Rectal smooth muscle tissue (tissue), 1 donor: ENCODE measurements around the gene CHI3L1.

Experiments used
- H3K27ac ChIP-seq: one replicate; pipeline ENCODE4 v1.7.0; 2013; ENCODE audit warnings: low read depth, low read length, inconsistent platforms
- H3K27me3 ChIP-seq: one replicate; pipeline ENCODE4 v1.7.0; 2013; ENCODE audit warnings: low read length; ENCODE audit not compliant: control insufficient read depth, insufficient read depth
- H3K36me3 ChIP-seq: one replicate; pipeline ENCODE4 v1.7.0; 2013; ENCODE audit warnings: low read length; ENCODE audit not compliant: control insufficient read depth, insufficient read depth
- H3K4me1 ChIP-seq: one replicate; pipeline ENCODE4 v1.7.0; 2013; ENCODE audit warnings: low read length; ENCODE audit not compliant: control insufficient read depth, insufficient read depth
- H3K4me3 ChIP-seq: one replicate; pipeline ENCODE4 v1.7.0; 2013; ENCODE audit warnings: low read length
- H3K9ac ChIP-seq: one replicate; pipeline ENCODE4 v1.7.0; 2013; ENCODE audit warnings: low read length

The CHI3L1 gene

GRCh38 chr1:203158960-203159665 lies 27.4 kb downstream of the CHI3L1 start:
- Histone ChIP-seq H3K27me3 (no peaks in the 10 kb centered on the region), H3K9ac (no peak overlapping the region), H3K27ac (no peak overlapping the region), H3K4me1 (no peaks in the 10 kb centered on the region), H3K36me3 (no peaks in the 10 kb centered on the region), H3K4me3 (no peak overlapping the region)

GRCh38 chr1:203158423-203158822 lies 28.1 kb downstream of the CHI3L1 start:
- H3K4me1 ChIP-seq, result no peaks in the 10 kb centered on the region
- H3K9ac ChIP-seq, result no peak overlapping the region

GRCh38 chr1:203156280-203156679 lies 30.2 kb downstream of the CHI3L1 start:
- H3K36me3 ChIP-seq, result no peaks in the 10 kb centered on the region
- H3K27ac ChIP-seq, result no peak overlapping the region
- no peaks in the 10 kb centered on the region for H3K4me1 ChIP-seq
- H3K4me3 ChIP-seq, result no peak overlapping the region
- no peaks in the 10 kb centered on the region for H3K27me3 ChIP-seq
- H3K9ac ChIP-seq, result no peak overlapping the region

More at GRCh38 chr1:203158423-203158822, 28.1 kb downstream of the CHI3L1 start:
- Histone ChIP-seq H3K27me3 (no peaks in the 10 kb centered on the region), H3K27ac (no peak overlapping the region), H3K36me3 (no peaks in the 10 kb centered on the region), H3K4me3 (no peak overlapping the region)

- no peak overlapping the region for H3K27ac ChIP-seq
- no peaks in the 10 kb centered on the region for H3K4me1 ChIP-seq
- no peak overlapping the region for H3K4me3 ChIP-seq
- no peak overlapping the region for H3K9ac ChIP-seq
- no peaks in the 10 kb centered on the region for H3K27me3 ChIP-seq
- H3K36me3 ChIP-seq, result no peaks in the 10 kb centered on the region
These were observed 32.3 kb downstream of the CHI3L1 start for GRCh38 chr1:203153989-203154821.

DNA sequence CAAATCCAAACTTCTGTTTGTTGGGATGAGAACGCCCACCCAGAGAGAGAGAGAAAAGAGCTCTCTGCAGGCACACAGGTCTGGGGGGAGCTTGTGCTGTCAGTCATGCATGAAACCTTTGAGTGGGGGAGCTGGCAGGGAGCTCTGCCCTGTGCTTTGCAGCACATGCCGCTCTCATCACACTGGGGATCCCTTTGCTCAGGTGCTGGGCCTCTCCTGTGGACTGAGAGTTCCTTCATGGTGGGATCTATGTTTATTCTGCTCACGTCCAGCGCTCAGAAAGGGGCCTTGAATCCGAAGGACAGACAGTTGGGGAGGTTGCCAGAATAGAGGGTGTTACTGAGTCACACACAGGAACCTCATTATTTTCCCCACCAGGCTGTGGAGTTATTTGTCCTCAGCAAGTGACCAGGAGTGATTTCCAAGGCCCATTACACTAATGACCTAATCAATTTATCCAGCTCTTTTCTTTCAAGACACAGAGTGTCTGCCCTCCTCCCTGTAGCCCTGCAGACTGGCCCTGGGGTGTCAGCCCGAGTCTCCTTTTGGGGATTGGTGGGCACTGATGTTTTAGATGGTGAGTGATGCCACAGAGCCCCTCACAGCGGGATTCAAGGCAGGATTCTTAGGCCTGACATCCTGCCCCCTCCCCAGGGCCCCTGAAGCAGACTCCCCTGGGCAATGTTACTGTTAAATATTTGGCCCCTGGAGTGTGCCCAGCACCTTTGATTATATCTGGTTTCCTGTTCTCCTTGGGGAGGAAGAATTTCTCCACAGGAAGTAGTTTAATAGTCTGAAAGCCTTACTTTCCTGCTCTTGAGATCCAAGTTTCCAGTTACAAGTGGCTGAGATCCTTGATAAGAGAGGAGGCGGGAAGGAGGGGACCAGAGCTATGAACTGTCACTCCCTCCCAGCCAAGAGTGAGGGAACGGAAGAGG lies 33.2 kb downstream of the CHI3L1 start:
- no peaks in the 10 kb centered on the region for H3K27me3 ChIP-seq
- H3K9ac ChIP-seq, result no peak overlapping the region

DNA sequence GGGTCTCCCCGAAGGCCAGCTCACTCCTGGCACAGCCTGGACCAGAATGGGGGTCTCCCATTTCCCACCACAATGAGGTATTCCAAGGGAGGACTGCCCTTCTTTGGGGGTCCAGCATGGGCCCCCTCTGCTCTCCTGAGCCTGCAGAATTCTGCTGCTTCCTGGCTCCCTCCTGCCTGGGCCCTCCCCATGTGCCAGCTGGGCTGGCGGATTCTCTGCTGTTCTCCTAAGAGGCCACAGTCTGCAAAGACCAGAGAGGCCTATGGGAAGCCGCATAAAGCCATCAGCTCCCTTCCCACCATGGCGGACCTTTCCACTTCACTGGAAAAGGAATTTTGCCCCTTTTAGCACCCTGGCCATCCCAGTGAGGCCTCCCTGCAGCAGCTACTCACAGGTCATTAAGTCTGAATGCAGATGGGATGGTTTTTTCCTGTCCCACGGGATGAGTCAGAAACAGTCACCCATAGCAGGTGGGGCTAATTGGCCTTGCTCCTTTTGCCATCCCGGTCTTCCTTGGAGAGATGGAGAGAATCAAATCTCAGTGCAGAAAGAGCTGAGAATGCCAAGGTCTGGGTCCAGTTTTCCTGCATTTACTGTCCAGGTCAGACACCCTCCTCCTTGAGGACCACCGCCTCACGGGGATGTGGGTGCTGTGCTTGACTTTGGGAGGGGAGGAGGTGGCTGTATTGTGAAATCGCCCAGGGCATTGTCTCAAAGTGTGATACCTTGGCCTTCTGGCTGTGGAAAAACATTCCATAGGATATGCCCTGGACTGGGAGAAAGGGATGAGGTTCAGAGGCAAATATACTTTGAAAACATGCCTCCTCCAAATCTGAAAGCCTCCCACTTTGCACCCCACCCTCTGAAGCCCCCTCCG lies 34.1 kb downstream of the CHI3L1 start:
- Histone ChIP-seq H3K27me3 (no peaks in the 10 kb centered on the region), H3K27ac (no peak overlapping the region), H3K4me1 (no peaks in the 10 kb centered on the region), H3K4me3 (no peak overlapping the region), H3K36me3 (no peaks in the 10 kb centered on the region), H3K9ac (no peak overlapping the region)

More for the DNA sequence above, 33.2 kb downstream of the CHI3L1 start:
- Histone ChIP-seq H3K36me3 (no peaks in the 10 kb centered on the region), H3K4me1 (no peaks in the 10 kb centered on the region), H3K27ac (no peak overlapping the region), H3K4me3 (no peak overlapping the region)

DNA sequence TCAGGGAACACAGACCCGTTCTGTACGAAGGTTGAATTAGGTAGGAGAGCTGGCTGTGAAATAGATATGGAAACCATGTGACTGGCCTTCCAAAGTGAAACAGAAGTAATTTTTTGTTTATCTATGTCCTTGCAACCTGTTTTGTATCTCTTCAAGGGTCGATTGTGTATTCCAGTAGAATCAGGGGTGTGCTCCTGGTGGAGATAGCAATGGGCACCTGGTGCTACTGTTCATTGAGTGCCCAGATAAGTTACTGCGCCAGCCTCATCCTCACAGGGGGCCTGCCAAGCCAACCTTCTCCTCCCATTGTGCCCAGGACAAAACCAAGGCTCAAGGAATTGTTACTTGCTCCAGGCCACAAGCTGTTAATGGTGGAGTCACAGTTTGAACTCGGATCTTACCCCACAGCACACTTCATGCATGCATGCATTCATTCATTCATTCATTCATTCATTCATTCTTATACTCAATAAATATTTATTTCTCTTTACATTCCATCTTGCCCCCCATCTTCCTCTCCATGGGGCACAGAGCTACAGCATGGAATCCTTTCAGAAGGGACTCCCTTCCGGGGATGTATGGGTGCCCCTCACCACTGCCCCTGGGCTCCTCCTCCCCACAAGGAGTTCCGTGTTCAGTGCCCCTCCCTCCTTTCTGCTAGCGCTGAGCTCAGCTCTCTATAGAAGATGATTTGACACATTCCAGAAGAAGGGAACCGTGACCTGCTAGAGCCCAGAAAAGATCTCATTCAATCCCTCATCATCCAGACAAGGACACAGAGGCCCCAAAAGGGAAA lies 34.9 kb downstream of the CHI3L1 start:
- H3K4me3 ChIP-seq, result no peak overlapping the region
- no peaks in the 10 kb centered on the region for H3K27me3 ChIP-seq
- H3K9ac ChIP-seq, result no peak overlapping the region
- no peaks in the 10 kb centered on the region for H3K36me3 ChIP-seq
- H3K27ac ChIP-seq, result no peak overlapping the region
- no peaks in the 10 kb centered on the region for H3K4me1 ChIP-seq

GRCh38 chr1:203150511-203151297 lies 35.8 kb downstream of the CHI3L1 start:
- Histone ChIP-seq H3K27me3 (no peaks in the 10 kb centered on the region), H3K9ac (no peak overlapping the region), H3K36me3 (no peaks in the 10 kb centered on the region), H3K27ac (no peak overlapping the region), H3K4me1 (no peaks in the 10 kb centered on the region), H3K4me3 (no peak overlapping the region)

- Histone ChIP-seq H3K4me3 (no peak overlapping the region), H3K36me3 (no peaks in the 10 kb centered on the region), H3K27me3 (no peaks in the 10 kb centered on the region), H3K27ac (no peak overlapping the region), H3K4me1 (no peaks in the 10 kb centered on the region), H3K9ac (no peak overlapping the region)
These were observed 37.2 kb downstream of the CHI3L1 start for GRCh38 chr1:203149188-203149840.

- no peaks in the 10 kb centered on the region for H3K27me3 ChIP-seq
- H3K4me1 ChIP-seq, result no peaks in the 10 kb centered on the region
- no peak overlapping the region for H3K4me3 ChIP-seq
- no peak overlapping the region for H3K9ac ChIP-seq
- H3K27ac ChIP-seq, result no peak overlapping the region
- no peaks in the 10 kb centered on the region for H3K36me3 ChIP-seq
These were observed 37.9 kb downstream of the CHI3L1 start for GRCh38 chr1:203148579-203148978.
